ENCODE data around the gene LARP1.
"Not testable (repeated sequence)": the region's sequence is repeated elsewhere in the genome, so short reads cannot be mapped to it uniquely, and the experiment has no call there.

The LARP1 gene

DNA sequence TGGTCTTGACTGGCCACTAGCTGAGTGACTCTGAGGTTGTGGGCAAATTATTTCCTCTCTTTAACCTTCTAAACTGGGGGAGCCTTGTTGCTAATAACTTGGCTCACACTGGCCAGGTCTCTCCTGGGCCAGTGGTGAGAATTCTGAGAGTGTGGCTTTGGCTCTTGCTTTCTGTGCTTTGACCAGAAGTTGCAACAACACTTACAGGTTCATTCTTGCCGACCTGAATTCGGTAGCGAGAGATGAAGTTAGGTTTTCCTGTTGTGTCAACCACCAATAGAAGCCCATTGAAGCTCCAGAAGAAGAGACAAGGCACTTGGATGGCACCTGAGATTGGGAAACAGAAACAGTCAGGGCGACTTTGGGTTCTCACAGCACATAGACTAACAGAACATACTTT, 75.4 kb downstream of the LARP1 start:
- no peak for DNase-seq

DNA sequence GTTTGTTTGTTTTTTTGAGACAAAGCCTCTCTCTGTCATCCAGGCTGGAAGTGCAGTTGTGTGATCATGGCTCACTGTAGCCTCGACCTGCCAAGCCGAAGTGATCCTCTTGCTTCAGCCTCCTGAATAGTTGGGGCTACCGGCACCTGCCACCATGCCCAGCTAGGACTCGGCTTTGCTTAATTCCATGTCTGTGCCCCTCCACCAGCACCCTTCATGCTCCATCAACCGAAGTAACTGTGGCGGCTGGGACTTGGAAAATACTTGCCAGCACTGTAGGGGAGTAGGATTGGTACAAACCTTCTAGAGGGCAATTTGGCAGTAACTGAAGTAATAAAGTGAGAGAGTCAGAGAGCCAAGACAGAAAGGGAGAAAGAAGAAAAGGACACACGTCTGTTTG, 76.3 kb downstream of the LARP1 start:
- DNase-seq, result no peak

DNA sequence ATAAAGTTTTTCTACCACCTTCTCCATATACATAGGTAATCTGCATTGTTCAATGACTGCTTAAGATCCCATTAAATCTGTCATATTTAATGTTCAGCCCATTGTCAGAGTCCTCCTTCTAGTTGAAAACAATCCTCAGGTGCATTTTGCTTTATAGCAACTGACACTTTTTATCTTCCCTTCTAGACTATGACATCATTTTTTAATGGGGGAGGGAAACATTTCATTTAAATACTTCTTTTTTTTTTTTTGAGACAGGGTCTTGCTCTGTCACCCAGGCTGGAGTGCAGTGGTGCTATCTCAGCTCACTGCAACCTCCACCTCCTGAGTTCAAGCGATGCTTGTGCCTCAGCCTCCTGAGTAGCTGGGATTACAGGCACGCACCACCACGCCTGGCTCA, 77.6 kb downstream of the LARP1 start:
- DNase-seq, result not testable (repeated sequence)

DNA sequence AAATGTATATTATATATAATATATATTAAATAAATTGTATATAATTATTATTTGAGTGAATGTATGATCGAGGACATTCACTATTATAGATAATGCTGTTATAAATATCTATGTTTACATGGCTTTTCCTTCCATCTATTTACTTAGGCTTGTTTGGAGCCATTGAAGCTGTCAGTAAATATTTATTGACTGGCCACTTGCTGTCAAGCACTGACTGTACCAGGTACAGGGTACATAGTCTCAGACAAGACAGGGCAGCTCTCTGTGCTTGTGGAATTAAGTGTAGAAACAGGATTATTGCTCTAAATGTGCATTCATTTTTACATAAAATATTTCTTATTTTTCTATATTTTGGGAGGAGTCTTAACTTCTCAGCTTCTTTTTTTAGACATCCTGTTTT, 78.9 kb downstream of the LARP1 start:
- DNase-seq, result no peak

DNA sequence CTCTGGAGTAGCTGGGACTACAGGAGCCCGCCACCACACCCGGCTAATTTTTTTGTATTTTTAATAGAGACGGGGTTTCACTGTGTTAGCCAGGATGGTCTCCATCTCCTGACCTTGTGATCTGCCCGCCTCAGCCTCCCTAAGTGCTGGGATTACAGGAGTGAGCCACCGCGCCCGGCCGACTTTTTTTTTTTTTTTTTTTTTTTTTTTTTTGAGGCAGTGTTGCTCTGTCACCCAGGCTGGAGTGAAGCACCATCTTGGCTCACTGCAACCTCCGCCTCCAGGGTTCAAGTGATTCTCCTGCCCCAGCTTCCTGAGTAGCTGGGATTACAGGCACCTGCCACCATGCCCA, 80.5 kb downstream of the LARP1 start:
- DNase-seq, result not testable (repeated sequence)

DNA sequence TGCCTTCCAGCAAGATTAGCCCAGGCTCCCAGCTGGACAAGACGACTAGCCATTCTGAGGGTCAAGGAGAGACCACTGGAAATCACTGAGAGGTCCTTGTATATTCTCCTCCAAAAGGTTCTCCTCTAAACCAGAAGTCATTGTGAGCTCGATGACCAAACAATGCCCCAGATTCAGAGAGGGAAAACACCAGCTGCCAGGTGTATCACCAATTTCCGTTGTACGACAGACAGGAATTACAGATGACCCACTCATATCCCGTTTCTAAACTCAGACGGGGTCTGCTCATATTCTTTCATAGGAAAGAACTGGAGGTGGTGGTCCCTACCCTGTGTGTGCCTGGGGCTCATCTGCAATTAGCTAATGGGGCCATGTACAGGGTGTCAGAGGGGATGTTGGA, 81.0 kb downstream of the LARP1 start:
- no peak for DNase-seq

DNA sequence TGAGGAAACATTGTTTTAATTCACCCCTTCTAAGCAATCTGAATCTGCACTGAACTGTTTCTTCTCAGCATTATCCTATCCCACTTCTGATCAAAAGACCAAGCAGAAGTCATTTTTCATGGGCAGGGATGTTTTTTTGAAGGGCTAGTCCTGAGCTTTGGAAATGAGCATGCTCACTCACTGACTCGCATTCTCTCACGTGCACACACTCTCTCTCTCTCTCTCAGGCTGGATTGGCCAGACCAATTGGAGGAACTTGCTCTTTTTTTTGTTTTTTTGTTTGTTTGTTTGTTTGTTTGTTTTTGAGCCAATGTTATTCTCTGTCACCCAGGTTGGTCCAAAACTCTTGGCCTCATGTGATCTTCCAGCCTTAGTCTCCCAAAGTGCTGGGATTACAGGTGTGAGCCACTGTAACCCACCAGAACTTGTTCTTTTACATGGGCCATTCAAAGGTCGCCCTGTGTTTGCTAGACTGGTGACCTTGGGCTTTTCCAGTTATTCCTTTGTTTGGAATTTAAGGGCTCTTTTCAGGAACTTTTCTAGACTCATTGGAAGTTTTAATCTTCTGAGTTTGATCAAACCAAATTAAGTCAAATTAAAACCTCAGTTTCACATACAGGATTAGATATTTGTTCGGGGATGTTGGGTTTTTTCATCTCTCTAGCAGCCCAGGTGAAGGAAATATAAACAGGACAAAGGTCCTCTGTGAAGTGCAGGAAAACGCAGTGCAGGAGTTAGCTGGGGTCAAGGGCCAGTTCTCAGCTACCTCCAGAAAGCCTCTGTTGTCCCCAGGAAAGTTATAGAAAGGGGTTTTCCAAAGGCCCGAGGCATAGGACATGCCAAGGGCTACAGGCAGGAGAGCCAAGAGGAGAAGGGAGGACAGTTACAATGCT, 82.1 kb downstream of the LARP1 start:
- DNase-seq, result no peak

DNA sequence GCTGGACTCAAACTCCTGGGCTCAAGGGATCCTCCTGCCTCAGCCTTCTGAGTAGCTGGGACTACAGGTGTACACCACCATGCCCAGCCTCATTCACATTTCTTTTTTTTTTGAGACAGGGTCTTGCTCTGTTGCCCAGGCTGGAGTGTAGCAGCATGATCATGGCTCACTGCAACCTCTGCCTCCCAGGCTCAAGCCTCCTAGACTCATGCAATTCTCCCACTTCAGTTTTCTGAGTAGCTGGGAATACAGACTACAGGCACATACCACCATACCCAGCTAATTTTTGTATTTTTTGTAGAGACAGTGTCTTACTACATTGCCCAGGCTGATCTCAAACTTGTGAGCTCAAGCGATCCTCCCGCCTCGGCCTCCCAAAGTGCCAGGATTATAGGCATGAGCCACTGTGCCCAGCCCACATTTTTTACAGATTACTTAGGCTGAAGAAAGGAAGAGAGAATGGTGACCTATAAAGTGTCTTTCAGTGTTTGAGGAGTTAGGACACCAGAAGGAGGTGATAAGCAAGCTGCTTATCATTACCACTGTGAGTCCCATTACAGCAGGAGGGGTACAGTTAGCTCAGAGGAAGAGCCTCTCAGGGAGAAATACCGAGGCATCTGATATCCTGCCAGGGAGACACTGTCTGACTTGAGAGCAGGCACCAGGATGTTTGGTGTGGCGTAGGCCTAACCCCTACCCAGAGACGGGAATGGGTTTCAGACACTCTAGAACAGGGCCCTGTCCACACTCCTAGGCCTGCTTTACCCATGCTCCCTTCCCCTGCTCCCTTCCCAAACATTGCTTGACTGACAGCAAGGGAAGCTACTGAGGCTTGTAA, 85.5 kb downstream of the LARP1 start:
- no peak for DNase-seq

DNA sequence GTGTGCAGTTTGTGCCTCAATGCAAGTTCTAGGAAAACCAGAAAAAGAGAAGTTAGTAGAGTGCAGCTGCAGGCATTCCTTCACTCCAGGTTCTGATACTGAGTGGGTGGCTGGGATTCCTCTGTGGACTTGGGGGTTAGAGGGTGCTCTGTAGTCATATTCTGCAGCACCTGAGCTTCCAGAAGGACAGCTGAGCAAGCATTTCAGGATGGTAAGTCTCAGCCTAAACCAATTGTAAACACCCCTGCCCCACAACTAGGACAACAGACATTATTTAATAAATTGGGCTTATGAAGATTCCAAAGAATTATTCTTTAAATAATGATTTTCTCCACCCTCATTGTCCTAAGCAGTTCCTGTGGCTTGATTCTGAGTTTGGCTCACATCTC, 86.1 kb downstream of the LARP1 start:
- DNase-seq, result no peak

DNA sequence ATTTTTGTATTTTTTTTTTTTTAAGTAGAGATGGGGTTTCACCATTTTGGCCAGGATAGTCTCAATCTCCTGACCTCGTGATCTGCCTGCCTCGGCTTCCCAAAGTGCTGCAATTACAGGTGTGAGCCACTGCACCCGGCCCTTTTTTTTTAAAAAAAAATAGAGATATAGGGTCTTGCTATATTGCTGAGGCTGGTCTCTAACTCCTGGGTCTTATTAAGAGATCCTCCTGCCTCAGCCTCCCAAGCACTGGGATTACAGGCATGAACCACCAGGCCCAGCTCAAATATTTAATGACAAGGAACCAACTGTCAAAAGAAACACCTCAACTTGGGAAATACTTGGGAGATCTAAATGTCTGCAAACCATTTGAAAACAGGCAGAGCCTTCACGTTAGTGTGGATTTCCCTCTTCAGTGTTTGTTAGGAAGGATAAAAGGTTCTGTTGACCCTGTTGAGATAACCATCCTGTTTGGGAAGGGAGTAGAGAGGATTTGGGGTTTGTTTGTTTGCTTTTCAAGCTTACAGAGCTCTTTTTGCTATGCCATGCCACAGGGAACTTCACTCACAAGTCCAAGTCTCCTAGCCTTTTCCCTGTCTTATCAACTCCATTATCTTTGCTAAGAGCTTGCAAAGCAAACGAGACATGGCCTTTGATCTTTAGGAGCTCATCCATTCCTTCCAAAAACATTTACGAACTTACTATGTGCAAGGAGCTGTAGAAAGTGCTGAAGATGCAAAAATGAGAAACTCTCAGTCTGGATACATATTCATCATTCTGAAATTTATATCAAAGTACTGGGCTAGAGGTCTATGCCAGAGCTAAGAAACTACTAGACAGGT, 87.7 kb downstream of the LARP1 start:
- no peak for DNase-seq

DNA sequence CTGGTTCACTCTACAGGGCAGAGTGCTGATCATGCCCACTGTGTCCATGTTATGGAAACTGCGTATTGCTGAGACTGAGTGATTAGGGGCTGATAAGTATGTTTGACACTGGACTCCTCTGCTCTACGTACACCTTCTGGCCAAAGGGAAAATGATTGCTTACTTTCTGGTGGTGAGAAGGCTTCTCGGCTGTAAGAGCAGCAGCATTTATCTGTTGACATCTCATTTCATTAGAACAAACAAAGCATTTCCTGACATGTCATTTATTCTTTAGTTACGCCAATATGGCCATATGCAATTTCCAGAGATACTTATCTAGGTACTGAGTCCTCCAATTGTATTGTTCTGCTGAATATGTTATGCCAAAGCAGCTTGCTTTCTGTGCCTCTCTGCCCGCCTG, 89.6 kb downstream of the LARP1 start:
- DNase-seq, result no peak

DNA sequence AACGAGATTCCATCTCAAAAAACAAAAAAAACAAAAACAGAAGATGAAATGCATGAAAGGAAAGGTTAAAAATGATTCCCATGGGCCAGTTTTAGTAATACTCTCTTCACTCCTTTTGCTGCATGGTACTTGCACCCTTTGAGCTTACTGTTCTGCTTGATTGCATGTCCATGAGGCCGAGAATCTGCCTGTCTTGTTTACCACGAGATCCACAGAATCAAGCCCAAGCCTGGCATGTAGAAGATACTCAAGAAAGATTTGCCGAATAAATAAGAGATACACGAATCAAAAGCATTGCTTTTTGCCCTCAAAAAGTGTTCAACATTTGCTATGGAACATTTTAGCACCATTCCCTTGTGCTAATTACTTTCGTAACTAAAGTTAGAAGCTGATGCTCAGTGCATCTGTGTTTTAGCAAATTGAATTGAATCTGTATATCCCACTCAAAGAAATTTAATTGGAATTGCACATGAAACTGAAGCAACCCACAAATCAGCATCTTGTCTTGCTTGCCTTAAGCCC, 94.1 kb downstream of the LARP1 start:
- DNase-seq, result no peak

DNA sequence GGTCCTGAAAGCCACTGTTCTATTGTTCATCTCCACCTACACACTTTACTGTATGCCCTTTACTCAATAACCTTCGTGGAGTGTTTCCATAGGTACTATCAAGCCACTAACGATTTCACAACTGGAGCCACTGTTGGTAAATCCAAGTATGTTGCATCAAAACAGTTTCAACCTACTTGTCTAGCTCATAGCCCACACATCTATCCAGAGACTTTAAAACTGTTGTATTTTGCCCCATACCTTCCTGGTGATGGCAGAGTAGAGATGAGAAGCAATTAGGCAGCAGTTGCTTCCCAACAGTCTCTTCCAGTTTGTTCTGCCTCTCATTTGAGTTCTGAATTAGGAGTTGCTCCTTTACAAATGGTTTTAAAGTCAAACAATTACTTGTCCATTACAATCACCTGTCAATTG, 94.6 kb downstream of the LARP1 start:
- DNase-seq, result no peak

DNA sequence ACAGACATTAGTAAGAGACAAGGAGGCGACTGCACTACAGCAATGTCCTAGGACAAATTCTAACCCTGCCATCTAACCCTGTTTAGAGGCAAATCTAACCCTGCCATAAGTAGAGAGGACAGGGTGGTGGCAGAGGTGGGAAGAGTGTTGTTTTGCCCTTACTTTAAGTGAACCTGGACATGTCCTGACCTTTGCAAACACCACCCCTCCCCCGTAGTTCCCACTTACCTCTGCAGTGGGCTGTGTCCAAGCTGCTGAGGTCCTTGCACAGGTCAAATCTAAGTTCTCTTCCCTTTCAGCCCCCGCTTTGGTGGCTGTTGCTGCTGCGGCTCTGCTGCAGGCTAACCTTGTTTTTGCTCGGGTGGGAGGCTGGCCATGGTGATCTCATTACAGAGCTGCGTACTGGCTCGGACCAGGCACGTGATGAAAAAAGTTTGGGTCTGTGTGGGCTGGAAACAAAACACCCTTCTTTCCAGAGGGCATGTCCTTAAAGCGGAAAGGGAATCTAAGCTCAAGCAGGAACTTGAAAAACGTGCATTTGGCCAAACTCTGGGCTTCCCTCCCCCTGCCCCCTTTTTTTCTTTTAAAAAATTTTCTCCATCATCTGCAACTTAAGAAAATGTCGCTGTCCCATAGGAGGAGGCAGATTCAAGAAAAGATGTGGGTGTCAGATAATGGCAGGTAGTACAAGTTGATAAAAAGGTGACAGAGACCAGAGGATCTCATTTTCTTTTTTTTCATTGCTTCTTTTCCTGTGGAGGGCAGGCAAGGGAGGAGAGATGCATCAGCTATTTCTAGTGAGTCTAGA, 95.3 kb downstream of the LARP1 start, which contains the start of gene FAXDC2:
Gene FAXDC2, minus strand, starts transcription at position 349 of the 808 bp plus-strand sequence. CDS start 12,425 bp downstream, outside the sequence.
- no peak for DNase-seq

DNA sequence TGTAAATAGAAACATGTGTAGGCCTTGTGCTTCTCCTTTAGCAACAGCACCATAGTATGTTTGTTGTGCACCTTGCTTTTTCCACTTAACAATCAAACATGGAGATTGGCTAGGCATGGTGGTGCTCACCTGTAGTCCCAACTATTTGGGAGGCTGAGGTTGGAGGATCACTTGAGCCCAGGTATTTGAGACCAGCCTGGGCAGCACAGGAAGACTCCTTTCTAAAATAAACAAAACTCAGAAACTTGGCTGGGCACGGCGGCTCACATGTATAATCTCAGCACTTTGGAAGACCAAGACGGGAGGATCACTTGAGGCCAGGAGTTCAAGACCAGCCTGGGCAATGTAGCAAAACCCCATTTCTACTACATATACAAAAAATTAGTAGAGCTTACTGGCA, 96.2 kb downstream of the LARP1 start:
- DNase-seq, result no peak

DNA sequence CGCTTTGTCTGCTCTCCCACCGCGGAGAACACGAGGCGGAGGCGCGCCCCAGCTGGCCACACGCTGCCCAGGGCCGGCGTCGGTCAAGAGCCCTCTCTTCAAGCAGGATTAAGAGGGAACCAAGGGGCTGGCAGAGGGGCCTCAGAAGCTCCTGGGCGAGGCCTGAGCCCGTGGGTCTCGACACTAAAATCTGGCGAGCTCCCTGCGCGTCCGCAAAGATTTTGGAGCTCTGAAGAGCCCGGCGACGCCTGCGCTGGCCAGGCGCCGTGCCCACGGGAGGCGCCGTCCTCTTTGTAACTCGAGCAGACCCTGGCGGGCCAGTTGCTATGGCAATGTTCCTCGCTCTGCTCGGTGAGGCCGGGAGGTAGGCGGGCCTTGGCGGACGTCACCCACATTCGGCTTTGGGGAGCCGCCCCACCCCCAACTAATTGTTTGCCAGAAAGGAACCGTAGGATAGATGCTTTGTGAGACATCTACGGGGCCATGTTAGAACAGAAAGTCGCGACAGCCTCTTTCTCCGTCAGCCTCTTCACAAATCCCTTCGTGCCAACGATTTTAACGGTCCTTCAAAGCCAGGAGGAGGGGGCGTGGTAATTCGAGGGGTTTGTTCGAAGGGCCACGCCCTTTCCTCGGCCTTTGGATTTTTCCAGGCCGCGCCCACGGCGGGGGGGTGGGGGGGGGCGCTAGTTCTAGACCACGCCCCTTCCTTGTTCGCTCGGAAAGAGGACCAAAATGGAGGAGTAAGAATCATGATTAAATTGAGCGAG, 102.5 kb downstream of the LARP1 start:
- peak; percentile 77 for DNase-seq

DNA sequence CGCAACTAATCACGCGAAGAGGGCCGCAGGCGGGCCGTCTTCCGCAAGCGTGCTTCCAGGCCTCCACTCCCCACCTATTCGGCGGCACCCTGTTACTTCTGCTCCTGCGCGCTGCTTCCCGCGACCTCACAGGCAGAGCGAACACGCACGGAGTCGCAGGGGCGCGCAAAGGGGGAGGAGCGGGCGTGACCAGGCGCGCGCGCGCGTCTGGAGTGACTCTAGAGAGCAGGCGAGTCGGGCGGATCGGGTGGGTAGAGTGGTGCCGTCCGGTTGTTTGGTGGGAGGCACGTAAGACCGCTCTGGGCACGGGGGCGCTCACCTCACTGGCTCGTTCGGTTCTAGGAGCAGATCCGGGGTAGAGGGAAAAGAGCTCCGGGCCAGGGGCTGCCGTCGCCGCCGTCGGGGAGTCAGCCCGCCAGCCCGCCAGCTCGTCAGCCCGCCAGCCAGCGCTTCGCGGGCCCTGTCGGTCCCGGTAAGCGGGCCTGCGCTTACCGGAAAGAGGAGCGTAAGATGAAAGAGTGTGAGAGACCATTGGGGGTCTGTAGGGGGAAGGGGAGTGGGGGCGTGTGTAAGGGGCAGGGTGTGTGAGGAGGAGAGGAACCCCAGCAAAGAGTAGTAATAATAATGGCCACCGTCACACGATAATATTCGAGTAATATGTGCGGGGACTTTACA, 103.3 kb downstream of the LARP1 start, which contains the start of gene CNOT8:
Gene CNOT8, plus strand, starts transcription at position 331 of the 675 bp plus-strand sequence. CDS start 4,652 bp downstream, outside the sequence.
- peak; percentile 77 for DNase-seq

DNA sequence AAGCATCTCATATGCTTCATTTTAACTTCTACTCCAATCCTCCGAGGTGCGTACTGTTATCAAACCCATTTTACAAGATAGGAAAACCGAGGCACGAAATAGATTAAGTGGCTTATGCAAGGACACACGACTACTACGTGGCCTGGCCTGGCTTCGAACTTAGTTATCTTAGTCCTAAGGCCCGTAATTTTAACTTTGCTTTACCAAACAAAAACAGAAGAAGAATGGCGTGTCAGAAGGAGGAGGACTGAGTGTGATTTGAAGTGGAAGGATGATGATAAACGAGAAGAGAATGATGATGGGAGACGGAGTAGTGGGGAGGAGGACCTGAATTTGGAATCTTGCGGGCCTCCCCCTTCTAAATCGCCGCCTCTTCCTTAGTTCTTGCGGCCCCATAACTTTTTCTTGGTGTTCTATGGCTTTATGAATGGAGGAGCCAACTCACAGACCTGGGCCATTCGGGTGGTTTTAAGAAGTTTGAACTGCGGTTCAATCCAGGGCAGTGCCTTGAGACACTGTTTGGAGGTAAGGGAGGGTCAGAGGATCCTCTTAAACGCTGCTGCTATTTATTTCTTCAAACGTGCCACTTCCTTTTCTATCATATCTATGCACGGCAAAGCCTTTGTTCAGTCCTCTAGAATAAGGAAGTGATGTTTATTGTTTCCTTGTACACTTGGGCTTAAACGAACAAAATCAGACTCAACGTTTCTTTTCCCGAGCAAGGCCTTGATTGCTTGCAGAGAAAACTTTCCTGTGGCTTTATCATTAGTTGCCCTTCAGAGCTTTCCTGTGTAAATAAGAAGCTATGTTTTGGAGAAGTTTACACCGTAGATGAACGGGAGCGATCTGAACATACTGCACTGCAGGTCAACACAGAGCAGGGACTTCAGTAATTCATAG, 104.0 kb downstream of the LARP1 start:
- DNase-seq, result no peak

DNA sequence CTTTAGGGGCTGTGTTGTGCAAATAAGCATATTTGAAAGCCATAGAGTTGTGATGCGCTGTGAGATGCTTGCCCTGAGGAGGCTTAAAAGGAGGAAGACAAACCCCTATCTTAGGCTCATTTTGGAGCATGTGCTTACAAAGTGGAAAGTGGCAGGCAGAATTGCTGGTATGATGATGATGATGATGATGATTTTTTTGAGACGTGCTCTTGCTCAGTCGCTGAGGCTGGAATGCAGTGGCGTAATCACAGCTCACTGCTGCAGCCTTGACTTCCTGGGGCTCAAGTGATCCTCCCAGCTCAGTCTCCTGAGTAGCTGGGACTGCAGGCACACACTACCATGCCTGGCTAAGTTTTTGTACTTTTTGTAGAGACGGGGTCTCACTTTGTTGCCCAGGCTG, 104.9 kb downstream of the LARP1 start:
- DNase-seq, result no peak
